HG02938 (cell line): ENCODE data around the gene RELL1.

Experiments
- ATAC-seq: cut with Tn5 transposase; IDR thresholded peaks from one replicate; pipeline ENCODE4 v1.9.1; 2021; ENCODE audit warnings: mild to moderate bottlenecking, moderate library complexity; ENCODE audit not compliant: unreplicated experiment

Gene RELL1, protein sequence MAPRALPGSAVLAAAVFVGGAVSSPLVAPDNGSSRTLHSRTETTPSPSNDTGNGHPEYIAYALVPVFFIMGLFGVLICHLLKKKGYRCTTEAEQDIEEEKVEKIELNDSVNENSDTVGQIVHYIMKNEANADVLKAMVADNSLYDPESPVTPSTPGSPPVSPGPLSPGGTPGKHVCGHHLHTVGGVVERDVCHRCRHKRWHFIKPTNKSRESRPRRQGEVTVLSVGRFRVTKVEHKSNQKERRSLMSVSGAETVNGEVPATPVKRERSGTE

DNA sequence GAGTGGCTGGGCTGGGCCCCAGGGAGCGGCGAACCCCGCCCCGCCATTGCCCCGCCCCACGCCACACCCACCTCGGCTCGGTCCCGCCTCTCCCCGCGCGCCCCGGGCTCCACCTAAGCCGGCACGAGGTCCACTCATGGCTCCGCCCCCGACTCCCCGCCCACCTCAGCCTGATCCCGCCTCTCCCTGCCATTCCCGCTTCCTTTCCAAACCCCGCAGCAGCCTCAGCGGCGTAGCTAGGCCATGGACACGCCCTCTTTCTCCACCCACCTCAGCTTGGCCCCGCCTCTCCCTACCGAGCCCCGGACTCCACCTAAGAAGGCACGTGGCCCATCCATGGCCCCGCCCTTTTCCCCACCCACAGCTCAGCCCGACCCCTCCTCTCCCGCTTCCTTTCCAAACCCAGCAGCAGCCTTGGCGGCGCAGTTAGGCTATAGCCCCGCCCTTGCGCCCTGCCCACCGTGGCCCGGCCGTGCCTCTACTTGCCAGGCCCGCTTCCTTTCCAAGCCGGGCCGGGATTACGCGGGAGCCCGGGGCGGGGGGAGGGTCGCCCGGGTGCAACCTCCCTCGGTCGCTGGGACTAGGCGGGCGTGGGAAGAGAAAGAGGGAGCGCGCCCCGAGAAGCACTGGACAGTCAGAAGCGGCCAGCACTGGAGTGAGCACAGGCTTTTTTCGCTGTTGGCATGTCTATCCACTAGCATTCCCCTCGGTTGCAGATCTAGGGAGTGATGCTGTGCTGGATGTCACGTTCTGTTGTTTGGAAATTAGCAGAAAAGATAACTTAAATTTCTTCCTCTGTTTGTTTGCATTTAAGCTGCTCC lies at the start of gene RELL1:
Gene RELL1, minus strand, starts transcription at position 4 of the 821 bp plus-strand sequence. CDS start 89 bp downstream, outside the sequence.
- peak; percentile 80 for ATAC-seq

DNA sequence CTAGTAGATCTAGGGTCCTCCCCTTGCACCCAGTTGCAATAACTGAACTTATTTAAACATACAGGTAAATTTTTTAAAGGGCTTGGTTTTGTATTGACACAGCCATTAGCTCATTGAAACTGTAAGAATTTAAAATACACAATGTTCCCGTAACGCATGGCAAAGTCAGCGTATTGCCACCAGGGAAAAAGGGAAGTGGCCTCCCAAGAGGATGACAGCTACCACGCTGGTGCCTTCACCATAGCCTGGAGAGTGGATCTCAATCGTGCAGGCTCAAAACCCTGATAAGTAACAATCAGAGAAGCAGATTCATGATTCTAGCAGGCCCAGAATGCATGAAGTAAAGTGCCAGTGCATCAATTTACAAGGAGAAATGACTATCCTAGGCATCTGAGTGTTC lies 49.4 kb upstream of the RELL1 start:
- no peak for ATAC-seq

DNA sequence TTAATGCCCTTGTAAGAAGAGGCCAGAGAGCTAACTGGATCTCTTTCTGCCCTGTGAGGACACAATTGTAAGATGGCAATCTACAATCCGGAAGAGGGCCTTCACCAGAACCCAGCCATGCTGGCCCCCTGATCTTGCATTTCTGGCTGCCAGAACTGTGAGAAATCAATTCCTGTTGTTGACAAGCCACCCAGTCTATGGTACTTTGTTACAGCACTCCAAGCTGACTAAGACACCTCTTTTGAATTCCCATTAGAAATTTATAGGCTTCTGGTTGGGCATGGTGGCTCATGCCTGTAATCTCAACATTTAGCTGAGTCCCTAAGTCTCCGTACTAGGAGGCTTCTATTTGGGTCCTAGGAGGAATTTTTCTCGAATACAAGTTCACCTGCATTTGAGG lies 48.8 kb upstream of the RELL1 start:
- ATAC-seq = no peak

DNA sequence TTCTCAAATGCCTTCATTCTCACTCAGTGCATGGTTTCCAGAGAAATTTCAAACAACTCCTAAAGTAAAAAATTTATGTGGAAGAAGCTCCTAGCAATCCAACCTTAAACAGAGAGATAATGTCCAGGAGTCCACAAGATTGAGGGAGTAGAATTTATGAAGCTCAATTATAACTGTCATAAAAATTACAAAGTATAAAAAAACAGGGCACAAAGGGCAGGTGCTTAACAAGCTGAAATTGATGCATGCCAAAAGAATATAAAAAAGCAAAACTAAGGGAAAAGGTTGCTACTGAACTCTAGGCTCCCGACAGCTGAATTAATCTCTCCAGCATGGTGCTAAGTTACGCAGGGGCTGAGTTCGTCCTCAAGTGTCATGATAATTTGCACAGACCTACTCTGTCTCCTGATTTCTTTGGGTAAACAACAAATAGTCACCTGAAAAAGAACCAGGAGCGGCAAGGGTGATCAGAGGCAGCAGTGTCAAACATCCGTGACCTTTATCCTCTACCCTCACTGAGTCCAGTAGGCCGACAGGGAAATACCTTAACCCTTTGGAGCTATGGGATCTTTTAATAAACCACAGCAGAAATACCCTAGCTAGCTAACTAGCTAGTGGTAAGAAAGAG lies 47.2 kb upstream of the RELL1 start:
- no peak for ATAC-seq

DNA sequence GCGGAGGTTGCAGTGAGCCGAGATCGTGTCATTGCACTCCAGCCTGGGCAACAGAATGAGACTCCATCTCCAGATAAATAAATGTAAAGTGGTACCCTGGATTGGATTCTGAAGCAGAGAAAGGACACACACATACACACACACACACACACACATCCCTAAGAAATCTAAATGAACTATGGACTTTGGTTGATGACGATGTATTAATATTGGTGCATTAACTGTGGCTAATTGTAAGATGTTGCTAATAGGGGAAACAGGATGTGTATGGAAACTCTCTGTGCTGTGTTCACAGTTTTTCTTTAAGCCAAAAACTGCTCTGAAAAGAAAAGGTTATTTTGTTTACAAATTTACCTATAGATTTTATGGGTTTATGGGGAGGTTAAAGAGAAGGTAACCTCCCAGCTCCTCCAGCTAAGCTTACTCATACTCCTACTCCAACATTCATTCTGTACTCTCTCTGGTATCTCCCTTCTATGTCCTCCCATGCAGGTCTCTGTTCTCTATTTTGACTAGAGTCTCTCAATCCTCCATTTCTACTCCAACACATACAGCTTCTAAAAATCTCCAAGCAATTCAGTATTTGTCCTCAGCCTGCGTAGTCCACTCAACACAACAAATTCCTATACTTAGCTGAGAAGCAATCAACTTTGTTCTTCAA lies 46.5 kb upstream of the RELL1 start:
- peak; percentile 93 for ATAC-seq

DNA sequence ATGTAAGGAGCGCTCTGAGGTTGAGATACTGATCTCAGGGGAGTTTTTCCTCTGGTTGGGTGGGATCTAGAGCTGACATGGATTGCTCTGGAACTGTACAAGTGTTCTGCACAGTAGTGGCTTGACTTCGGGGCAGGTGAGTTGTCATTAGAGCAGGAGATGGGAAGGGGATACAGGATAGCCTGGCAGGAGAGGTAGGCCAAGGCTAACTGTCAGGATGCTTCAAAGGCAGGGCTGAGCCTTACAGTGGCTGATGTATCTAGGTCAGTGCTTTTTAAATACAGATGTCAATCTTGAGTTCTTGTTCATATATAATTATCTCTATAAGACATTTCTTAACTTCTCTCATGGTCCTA lies 43.5 kb upstream of the RELL1 start:
- ATAC-seq = no peak

DNA sequence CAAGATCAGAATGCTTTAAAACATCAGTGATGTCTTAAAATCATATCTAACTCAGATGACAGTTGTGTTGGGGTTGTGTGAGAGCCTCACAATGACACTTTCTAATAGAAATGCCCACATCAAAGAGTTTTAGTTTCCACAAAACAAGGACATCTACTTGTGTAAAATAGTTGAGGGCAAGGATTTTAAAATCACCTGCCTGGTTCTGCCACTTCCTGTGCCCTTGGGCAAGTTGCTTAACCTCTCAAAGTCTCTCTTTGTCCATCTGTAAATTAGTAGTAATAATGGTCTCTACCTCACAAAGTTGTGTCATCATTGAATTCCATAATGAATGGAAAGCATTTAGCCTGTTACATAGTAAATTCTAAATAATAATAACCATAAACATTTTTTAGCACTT lies 41.9 kb upstream of the RELL1 start:
- no peak for ATAC-seq

DNA sequence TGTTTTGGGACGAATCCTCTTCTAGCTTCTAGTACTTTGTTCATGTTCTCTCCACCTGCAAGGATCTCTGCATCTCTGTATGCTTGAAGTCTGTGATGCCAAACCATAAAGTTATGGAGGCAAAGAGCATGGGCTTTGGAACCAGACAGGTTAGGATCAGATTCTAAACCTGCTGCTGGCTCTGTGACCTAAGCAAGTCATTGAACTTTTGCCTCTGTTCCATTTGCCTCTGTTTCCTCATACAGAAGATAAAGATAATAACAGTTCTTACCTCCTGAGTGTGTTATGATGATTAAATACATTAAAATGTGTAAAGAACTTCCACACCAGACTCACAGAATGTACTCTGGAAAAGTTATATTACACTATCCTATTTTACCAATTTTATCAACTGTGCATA lies 41.5 kb upstream of the RELL1 start:
- no peak for ATAC-seq

DNA sequence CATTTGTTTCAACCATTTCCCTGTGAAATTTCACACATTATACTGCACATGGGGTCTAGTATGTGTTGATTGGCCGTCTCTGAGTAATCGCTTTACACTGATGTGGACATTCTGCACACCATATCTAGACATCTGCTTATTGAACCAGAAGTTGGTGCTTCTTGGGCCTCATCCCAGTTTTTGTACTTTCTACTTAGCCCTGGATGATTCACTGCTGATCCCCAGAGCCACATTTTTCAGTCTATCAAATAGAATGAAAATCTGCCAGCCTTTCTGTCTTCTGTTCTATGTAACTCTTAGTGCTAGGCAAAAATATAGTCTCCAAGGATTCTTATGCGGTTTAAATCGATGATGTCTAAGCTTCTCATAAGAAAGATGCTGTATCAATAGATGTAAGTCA lies 40.5 kb upstream of the RELL1 start:
- no peak for ATAC-seq

DNA sequence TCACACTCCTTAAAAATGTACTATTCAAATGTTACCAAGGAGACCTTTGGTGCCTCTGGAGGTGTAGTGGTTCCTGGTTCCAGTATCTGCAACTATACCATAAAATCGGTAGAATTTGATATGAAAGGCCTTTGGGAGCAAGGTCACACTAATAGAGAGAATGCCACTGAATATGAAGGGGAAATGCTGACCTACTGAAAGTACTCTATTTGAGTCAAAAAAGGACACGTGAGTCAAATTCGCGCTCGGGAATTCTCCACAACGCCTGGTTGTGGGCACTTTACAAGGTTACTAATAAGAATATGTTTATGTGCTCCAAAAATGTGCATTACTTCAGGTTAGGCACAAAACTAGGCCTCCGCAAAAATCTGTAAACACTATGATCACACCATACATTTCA lies 39.5 kb upstream of the RELL1 start:
- no peak for ATAC-seq

DNA sequence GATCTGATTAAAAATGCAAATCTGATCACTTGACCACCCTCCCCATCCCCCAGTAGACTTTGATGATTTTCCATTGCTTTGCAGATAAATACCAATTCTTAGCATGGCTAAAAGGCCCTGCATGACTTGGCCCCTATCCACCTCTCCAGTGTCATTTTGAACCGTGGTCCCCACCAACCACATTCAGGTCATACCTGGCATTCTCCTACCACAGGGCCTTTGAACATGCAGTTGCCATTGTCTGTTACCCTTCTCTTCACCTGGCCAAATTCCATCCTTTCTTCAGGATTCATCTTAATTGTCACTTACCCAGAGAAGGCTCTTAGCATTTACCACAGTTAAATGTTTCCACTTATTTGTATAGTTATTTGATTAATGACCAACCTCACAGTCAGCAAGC lies 36.9 kb upstream of the RELL1 start:
- no peak for ATAC-seq

DNA sequence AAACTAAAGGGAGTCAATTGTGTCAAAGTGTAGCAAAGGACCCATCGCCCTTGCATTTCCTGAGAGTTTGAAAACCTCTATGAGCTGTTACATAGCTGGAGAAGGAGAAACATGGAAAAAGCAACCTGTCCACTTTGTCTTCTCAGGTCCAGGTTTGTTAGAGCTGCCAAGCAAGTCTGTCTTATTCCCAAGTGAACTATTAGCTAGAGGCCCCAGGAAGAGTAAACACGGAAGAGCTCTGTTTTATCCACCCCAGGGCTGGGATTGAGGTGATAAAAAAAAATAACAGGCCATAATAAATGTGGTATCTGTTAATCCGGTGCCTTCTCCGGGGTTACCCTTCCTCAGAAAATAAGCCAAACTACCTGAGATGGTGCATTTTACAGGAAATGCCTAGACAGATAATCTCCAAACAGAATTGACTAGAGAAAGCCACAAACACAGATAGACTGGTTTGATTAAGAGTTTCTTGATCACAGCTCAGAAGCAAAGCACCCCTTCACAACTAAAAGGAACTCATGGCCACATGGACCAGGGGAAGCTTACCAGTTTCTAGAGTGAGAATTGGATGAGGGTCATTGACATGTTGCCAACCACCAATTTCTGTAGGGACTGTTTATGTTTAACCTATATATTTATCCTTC lies 35.9 kb upstream of the RELL1 start:
- no peak for ATAC-seq

DNA sequence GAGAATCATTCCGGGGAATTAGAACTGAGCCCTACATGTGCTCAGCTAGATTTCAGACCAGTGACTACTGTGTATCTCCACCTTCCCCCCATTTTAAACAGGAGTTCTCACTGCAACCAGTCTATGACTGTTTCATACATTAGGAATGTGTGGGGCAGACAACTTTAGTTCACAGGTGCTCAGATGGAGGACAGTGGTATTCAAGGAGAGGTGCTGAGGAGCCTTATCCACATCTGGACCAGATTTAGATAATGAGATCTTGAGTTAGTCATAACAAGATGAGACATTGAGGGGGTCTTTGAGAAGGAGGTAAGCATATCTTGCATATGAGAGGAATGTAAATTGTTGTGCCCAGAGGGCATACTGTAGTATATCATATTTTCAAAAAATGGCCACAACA lies 32.8 kb upstream of the RELL1 start:
- no peak for ATAC-seq

DNA sequence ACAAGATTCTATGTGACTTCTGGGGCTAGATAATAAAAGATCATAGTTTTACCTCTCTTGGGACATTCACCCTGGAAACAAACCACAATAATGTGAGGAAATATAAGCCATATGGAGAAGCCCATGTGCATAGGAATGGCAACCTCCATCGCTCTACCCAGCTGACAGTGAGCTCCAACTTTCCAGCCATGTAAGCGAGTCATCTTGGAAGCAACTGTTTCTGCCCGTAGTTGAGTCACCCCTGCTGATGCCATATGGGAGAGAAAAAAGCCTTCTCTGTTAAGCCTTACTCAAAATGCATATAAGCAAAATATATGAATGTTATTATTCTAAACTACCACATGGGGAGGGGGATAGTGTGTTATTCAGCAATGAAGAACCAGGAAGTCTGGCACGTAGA lies 31.4 kb upstream of the RELL1 start:
- ATAC-seq = no peak

DNA sequence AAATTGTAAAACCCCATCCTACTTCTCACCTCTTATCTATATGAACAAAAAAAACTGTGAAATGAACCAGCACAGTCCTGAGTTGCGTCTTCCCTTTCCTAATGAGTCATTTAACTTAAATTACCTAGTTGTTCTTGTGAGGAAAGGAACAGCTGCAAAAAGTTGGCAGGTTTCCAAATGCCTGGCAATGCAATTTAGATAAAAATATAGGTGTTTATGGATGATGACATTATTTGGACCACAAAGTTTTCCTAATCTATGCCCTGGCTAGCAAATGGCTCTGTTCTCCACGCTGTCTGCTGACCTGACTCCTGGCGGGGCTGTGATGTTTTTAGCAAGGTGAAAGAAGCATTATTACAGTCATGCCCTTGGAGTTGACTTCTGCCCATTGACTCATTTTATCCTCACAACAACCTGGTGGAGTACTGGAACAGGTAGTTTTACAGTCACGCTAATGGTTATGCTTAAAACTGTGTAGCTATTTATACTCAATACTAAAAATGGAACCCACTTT lies 29.8 kb upstream of the RELL1 start:
- ATAC-seq = peak; percentile 72

DNA sequence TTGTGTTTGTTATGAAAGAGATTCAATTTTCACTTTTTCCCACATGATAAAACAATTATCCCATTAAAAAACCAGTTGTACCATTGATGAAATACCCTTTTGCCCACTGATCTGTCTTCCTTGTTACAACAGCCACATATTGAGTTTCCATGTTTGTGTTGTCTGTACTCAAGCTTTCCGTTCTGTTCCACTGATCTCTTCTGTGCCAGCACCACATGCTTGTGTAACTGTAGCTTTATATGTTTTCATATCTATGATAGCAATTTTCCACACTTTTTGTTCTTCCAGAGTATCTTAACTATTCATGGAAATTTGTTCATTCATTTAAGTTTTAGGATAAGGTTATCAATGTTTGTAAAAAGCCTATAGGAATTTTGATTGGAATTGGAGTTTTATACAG lies 24.3 kb upstream of the RELL1 start:
- ATAC-seq = no peak

DNA sequence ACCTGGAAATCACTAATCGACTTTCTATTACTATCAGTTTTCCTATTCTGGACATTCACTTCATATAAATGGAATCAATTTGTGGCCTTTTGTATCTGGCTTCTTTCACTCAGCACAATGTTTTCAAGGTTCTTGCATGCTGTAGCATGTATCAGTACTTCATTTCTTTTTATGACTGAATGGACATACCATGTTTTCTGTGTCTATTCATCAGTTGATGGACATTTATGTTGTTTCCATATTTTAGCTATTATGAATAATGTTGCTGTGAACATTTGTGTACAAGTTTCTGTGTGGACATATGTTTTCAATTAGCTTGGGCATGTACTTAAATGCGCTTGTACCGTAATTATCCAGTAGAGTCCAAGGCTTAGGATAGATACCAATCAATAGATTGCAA lies 19.9 kb upstream of the RELL1 start:
- ATAC-seq = no peak

DNA sequence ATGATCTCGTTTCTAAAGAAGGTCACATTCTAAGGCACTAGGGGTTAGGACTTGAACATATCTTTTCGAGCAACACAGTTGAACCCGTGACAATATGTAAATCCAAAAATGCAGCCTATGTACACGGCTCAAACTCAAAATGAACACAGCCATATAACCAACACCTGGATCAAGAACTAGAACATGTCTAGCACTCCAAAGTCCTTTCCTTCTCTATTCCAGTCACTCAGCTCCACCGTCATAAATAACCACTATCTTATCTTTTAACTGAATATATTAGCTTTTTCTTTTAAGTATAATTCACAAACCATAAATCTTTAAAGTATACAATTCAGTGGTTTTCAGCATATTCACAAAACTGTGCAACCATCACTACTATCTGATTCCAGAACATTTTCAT lies 19.4 kb upstream of the RELL1 start:
- no peak for ATAC-seq

DNA sequence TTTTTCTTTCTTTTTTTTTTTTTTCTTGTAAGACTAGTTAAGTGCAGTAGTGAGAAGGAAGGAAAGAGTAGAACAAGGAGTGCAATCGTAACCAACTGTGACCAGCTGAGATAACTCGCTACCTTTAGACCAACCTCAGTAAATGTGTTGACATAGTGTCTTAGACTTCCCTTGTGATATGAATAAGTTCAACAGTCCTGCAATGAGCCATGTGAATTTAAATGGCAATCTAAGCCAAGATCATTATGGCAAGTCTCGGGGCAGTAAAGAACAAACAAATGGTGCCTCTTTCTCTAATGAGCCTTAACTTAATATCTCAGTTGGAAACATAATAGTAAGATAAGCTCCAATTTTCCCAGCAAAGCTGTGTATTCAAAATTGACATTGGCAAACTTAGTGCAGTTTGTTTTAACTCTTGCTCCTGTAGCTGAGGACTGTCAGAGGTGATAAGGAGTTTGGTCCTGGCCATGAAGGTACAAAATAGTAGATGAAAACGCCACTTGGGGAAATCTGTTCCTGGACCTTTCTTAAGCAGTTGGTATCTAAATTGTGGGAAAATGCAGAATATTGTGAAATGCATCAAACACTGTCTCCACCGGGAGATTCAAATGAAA lies 13.8 kb upstream of the RELL1 start:
- no peak for ATAC-seq

DNA sequence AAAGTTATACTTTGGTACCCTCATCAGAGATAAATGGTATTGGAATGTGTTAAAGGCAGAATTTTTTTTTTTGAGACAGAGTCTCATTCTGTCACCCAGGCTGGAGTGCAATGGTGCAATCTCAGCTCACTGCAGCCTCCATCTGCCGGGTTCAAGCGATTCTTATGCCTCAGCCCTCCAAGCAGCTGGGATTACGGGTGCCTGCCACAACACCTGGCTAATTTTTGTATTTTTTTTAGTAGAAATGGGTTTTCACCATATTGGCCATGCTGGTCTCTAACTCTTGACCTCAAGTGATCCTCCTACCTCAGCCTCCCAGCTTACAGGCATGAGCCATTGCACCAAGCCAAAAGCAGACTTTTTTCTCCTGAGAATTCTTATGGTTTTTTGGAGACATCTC lies 11.4 kb upstream of the RELL1 start:
- ATAC-seq = no peak
